Activated gamma-delta T cell treated with anti-CD3 and anti-CD28 coated beads, Interleukin-2, amount 50 U/mL, for 16 hours (primary cell): Measurements from ENCODE around the gene TSR2.

Source experiments
- DNase-seq: peaks from one replicate; pipeline ENCODE4 v3.0.0-alpha.2; 2020; ENCODE audit warnings: low read depth

TSR2 gene

GRCh38 chrX:54439960-54440871, at the start of gene TSR2:
TSR2 (plus strand) TSS chrX:54440404; CDS start chrX:54440422, 18 bp downstream.
- peak; percentile 54 for DNase-seq

- no peak for DNase-seq
These were observed 43.1 kb upstream of the TSR2 start for GRCh38 chrX:54397113-54397512.

- DNase-seq, result no peak
These were observed 32.9 kb upstream of the TSR2 start for GRCh38 chrX:54407266-54407665.

DNA sequence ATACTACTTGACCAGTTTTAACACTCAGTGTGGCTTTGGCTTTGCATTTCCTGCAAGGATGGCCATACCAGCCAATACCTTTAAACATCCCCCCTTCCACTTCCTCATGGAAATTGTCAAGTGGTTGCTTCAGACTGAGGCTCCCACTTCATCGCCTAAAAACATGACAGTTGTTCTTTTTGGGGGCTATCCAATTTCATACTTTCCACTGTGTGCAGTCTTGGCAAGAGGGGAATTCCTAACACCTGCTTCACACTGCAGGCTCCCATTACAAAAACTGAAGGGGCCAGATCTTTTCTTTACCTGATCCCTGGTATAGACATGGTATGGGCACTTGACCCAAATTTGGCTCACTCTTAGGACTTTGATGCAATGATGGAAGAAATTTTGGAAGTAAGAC, 28.5 kb upstream of the TSR2 start:
- no peak for DNase-seq

DNA sequence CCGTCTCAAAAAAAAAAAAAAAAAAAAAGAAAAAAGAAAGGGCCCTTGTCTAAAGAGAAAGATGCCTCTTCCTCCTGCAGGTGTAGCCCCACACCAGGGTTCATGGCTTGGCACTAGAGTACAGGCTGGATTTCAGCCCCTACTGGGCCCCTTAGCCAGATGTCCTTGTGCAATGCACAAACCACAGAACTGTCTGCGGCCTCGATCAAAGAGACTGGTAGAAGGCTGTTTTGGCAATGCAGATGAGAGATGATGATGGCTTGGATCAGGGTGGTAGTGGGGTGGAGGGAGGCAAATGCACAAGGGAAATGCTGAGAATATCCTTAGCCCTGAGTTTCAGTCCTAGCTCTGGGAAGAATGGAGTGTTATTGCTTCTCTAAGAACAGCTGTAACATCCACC, 26.5 kb upstream of the TSR2 start:
- DNase-seq, result no peak

- no peak for DNase-seq
These were observed 24.5 kb upstream of the TSR2 start for GRCh38 chrX:54415534-54416350.

DNA sequence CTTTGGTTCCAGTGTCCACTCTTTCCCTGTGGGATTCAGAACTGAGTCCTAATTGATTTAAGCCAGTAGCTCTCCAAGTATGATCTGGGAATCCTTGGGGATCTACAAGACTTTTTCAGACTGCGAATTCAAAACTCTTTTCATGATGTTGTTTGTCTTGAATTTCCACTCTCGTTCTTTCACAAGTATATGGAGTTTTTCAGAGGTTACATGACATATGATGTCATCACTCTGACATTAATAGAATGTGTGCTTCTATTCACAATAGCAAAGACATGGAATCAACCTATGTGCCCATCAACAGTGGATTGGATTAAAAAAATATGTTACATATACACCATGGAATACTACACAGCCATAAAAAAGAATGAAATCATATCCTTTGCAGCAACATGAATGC, 23.2 kb upstream of the TSR2 start:
- DNase-seq, result no peak

DNA sequence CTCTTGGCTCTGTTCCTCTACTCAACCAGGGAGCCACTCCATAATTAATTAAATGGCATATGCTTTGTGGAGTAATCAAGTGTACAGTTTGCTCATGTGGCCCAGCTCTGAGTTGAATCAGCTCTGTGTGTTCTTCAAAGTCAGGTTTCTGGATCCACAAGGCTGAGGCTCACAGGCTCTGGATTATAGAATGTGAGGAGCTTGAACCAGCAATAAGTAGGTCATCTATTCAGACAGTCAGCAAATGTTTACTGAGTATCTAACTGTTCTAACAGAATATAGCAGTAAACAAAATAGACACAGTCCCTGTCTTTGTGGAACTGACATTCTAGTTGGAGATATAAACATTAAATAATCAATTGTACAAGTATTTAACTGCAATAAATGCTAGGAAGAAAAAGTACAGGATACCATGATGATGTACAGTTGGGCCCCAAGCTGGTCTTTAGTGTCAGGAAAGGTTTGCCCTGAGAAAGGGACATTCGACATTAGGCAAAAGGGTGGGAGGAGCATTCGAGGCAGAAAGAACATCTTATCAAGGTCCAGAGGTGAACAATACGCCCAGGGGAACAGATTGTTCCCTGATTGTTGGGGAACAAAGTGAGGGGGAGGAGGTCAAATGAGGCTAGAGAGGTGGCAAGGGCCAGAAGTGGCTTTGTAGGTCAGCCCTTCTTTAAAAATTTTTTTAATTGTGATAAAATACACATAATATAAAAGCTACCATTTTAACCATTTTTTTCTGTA, 20.5 kb upstream of the TSR2 start:
- no peak for DNase-seq

DNA sequence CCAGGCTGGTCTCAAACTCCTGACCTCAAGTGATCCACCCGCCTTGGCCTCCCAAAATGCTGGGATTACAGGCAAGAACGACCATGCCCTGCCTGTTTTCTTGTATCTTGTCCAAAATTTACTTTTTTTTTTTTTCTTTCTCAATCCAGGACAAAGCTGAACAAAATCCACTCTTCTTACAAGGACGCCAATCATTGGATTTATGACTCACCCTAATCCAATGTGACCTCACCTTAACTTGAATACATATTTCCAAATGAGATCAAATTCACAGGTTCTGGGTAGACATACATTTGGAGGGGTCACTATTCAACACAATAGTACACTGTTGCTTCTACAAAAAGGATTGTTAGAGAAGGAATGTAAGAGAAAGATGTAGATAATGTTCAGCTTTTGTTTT, 18.0 kb upstream of the TSR2 start:
- DNase-seq, result no peak

DNA sequence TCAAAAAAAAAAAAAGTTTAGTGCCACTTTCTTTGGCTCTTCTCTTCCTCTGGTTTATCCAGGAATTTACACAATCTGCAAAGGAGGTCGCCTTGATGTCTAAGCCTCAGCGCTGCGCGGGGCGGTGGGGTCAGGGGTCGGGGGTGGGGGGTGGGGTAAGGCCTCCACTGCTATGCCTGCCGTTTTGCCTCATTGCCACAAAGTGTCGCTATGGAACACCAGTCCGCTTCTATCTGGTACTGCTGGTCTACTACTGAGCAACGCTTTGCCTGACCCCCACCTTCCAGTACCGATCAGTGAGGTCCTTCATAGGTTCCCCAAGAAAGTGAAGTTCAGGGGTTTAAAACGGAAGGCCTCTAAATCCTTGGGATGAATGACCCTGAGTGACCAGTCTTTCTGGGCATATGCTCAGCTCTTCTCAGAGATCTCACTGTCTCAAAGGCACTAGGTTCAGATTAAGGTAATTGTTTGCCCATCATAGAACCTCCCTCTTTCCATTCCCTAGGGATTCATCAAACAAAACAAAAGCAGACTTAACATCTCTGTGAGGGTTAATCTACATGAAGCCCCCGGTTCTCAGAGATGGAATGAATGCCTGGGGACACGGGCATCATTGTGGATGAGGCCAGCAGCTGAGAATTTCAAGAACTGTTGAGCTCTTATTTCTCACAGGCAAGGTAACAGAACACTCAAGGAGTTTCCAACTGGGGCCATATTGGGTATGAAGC, 16.9 kb upstream of the TSR2 start:
- DNase-seq, result no peak

DNA sequence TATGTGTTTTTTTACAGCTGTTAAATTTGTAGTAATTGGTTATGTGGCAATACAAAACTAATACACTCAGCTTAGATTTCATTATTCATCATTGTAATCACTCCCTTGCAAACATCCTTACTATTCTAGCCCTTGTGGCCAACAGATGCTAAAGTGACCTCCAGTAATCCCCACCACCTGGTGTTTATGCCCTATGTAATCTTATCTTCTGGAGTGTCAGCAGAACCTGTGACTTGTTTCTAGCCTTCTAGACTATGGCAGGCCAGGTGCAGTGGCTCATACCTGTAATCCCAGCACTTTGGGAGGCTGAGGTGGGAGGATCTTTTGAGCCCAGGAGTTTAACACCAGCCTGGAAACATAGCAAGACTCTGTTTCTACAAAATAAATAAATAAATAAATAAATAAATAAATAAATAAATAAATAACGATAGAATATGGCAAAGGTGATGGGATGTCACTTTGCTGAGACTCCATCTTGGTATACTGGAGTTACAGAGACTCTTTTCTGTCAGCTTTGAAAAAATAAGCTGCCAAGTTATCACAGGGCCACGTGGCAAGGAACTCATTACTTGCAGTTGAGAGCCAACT, 12.3 kb upstream of the TSR2 start:
- DNase-seq, result no peak

- DNase-seq, result no peak
These were observed 9.7 kb upstream of the TSR2 start for GRCh38 chrX:54430519-54430918.

DNA sequence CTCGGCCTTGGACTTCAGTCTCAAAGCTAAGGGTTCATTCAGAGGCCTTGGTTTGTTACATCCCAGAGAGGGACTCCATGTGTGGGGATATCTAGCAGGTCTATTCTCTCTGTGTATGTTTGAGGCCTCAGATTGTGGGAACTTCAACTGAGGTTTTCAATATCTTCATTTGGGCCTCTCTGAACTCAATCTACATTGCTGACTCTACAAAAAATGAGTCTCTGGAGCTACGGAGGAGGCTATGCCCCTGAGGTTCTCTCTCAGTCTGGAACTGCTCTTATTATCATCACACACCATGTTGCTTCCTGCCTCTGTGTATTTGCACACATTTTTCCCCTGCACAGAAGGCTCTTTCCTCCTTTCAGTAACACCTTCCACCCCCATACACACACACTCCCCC, 5.1 kb upstream of the TSR2 start:
- no peak for DNase-seq

GRCh38 chrX:54442790-54443189, 2.6 kb downstream of the TSR2 start:
- no peak for DNase-seq

DNA sequence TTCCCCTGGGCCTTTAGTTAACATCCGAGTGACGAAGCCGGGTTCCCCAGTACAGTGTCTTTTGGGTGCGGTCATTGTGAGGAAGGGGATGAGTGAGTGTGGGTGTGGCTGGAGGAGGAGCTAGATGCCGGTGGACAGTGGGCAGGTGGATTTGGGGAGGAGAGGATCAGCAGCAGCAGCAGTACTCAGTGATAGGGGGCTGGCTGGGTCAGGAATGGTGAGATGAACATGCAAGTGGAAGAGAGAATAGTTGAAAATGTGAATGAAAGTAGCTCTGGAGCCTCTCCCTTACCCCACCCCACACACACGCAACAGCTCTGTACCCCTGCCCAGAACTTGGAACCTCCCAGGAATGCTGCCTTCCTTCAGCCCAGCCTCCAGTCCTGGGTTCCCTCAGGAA, 4.5 kb downstream of the TSR2 start:
- no peak for DNase-seq

DNA sequence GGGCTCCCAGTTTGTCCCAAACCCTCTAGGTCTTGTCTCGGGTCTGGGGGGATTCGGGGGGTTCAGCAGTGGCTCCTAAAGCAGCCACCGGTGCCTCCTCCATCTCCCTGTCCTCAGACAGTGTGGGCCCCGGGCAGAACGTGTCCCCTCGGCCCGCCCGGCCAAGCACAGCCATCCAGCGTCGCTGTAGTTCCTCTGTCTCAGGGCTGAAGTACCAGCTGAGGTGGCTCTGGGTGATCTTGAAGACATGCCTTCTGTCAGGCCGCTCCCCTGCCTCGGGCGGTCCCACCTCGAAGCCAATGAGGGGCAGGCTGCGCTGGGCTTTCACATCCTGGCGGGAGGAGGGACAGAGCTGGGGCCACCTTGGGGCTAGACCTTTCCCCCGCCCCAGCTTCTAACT, 5.9 kb downstream of the TSR2 start:
- DNase-seq, result no peak

GRCh38 chrX:54447461-54447860, 7.3 kb downstream of the TSR2 start:
- DNase-seq, result no peak

DNA sequence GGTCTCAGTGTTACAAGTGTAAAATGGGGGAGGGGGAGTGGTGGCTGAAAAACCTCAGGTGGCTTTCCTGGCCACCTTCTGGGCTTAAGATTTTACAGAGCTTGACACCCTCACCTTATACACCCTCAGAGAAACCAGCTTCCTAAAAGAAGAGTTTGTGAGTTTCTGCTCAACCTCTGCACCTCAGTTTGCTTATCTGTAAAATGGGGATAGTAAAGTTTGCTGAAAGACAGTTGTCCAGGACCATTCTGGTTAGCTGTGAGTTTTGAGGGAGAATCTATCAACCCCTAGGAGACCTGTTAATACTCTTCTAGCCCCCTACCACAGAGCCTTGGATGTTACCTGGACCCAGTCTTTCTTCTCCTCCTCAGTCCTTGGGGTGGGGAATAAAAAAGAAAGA, 9.7 kb downstream of the TSR2 start:
- no peak for DNase-seq

- no peak for DNase-seq
These were observed 12.7 kb downstream of the TSR2 start for GRCh38 chrX:54452920-54453319.

- no peak for DNase-seq
These were observed 30.0 kb downstream of the TSR2 start for GRCh38 chrX:54470054-54470760.
